H9 (cell line): Measurements from ENCODE around the gene GRID1. TPM values are rescaled to one million over a fixed set of nuclear protein-coding genes. Genes with fewer than 3 reads are reported as not detected.

Experiments used
- DNase-seq: peaks from one replicate; pipeline ENCODE4 v3.0.0-alpha.2; 2017
- H2AFZ ChIP-seq: one replicate; pipeline ENCODE4 v1.6.1; 2013; ENCODE audit warnings: mild to moderate bottlenecking, low read length, control low read depth, moderate library complexity
- H2AK5ac ChIP-seq: 2 replicates; pipeline ENCODE4 v1.6.1; 2013; ENCODE audit warnings: low read length, control low read depth, mixed read lengths; ENCODE audit not compliant: insufficient read length
- H2BK120ac ChIP-seq: one replicate; pipeline ENCODE4 v1.6.1; 2013; ENCODE audit warnings: low read depth, mild to moderate bottlenecking, low read length, control low read depth, inconsistent platforms; ENCODE audit not compliant: poor library complexity, severe bottlenecking
- H2BK12ac ChIP-seq: 2 replicates; pipeline ENCODE4 v1.6.1; 2013; ENCODE audit warnings: low read length, control low read depth, mixed read lengths, low read depth; ENCODE audit not compliant: insufficient read length
- H2BK15ac ChIP-seq: 2 replicates; pipeline ENCODE4 v1.6.1; 2013; ENCODE audit warnings: low read depth, low read length, control low read depth
- H2BK20ac ChIP-seq: one replicate; pipeline ENCODE4 v1.6.1; 2013; ENCODE audit warnings: low read depth, mild to moderate bottlenecking, low read length, control low read depth, inconsistent platforms; ENCODE audit not compliant: poor library complexity, severe bottlenecking
- H2BK5ac ChIP-seq: 2 replicates; pipeline ENCODE4 v1.6.1; 2013; ENCODE audit warnings: low read length, control low read depth, mixed read lengths; ENCODE audit not compliant: insufficient read length
- H3K14ac ChIP-seq: 2 replicates; pipeline ENCODE4 v1.6.1; 2013; ENCODE audit warnings: low read length, control low read depth; ENCODE audit not compliant: insufficient read depth
- H3K18ac ChIP-seq: 2 replicates; pipeline ENCODE4 v1.6.1; 2013; ENCODE audit warnings: low read depth, mild to moderate bottlenecking, mixed read lengths, low read length, control low read depth; ENCODE audit not compliant: insufficient read length
- H3K23ac ChIP-seq: 2 replicates; pipeline ENCODE4 v1.6.1; 2013; ENCODE audit warnings: low read length, control low read depth, mixed read lengths, low read depth; ENCODE audit not compliant: insufficient read length
- H3K23me2 ChIP-seq: 2 replicates; pipeline ENCODE4 v1.6.1; 2013; ENCODE audit warnings: low read depth, mild to moderate bottlenecking, mixed read lengths, low read length, control low read depth; ENCODE audit not compliant: insufficient read length, poor library complexity, severe bottlenecking
- H3K27ac ChIP-seq: 2 replicates; pipeline ENCODE4 v1.5.1; 2013; ENCODE audit warnings: low read length, control low read depth, mixed read lengths, low read depth; ENCODE audit not compliant: insufficient read length
- H3K27me3 ChIP-seq: 2 replicates; pipeline ENCODE4 v1.6.1; 2013; ENCODE audit warnings: low read length, control low read depth, inconsistent platforms; ENCODE audit not compliant: insufficient read depth
- H3K4ac ChIP-seq: 2 replicates; pipeline ENCODE4 v1.6.1; 2013; ENCODE audit warnings: low read depth, mild to moderate bottlenecking, control low read depth, inconsistent platforms, low read length, moderate library complexity
- H3K4me1 ChIP-seq: 2 replicates; pipeline ENCODE4 v1.6.1; 2013; ENCODE audit warnings: low read length, control low read depth, inconsistent platforms; ENCODE audit not compliant: insufficient read depth
- H3K4me2 ChIP-seq: 2 replicates; pipeline ENCODE4 v1.6.1; 2013; ENCODE audit warnings: low read length, control low read depth, mixed read lengths; ENCODE audit not compliant: insufficient read length, insufficient read depth
- H3K56ac ChIP-seq: 2 replicates; pipeline ENCODE4 v1.6.1; 2013; ENCODE audit warnings: low read depth, mild to moderate bottlenecking, mixed read lengths, low read length, control low read depth; ENCODE audit not compliant: insufficient read length
- H3K79me1 ChIP-seq: 2 replicates; pipeline ENCODE4 v1.6.1; 2013; ENCODE audit warnings: low read depth, mild to moderate bottlenecking, moderate library complexity, low read length, control low read depth, inconsistent platforms; ENCODE audit not compliant: insufficient read depth, poor library complexity, severe bottlenecking
- H3K79me2 ChIP-seq: 2 replicates; pipeline ENCODE4 v1.6.1; 2013; ENCODE audit warnings: low read length, control low read depth, inconsistent platforms; ENCODE audit not compliant: insufficient read depth
- H3K9ac ChIP-seq: 2 replicates; pipeline ENCODE4 v1.6.1; 2013; ENCODE audit warnings: low read length, control low read depth, mixed read lengths; ENCODE audit not compliant: insufficient read length; ENCODE audit errors: extremely low read depth
- H3K9me3 ChIP-seq: one replicate; pipeline ENCODE4 v1.6.1; 2013; ENCODE audit warnings: low read depth, low read length, inconsistent platforms; ENCODE audit not compliant: control insufficient read depth
- H3T11ph ChIP-seq: one replicate; pipeline ENCODE4 v1.6.1; 2013; ENCODE audit warnings: mild to moderate bottlenecking, low read length, control low read depth, inconsistent platforms
- H4K20me1 ChIP-seq: one replicate; pipeline ENCODE4 v1.6.1; 2013; ENCODE audit not compliant: control insufficient read depth, insufficient read length, insufficient read depth
- H4K5ac ChIP-seq: 2 replicates; pipeline ENCODE4 v1.6.1; 2013; ENCODE audit warnings: low read depth, mild to moderate bottlenecking, mixed read lengths, low read length, control low read depth; ENCODE audit not compliant: insufficient read length
- H4K8ac ChIP-seq: replicated peaks from 2 replicates; pipeline ENCODE4 v1.6.1; 2013; ENCODE audit warnings: low read length, control low read depth, mixed read lengths, low read depth; ENCODE audit not compliant: insufficient read length
- H4K91ac ChIP-seq: 2 replicates; pipeline ENCODE4 v1.6.1; 2013; ENCODE audit warnings: low read depth, mild to moderate bottlenecking, moderate library complexity, mixed read lengths, low read length, control low read depth; ENCODE audit not compliant: insufficient read length
- H3K27ac Mint-ChIP-seq, 3 experiments: 2 replicates in 2 of 3; 3 replicates in 1 of 3; pipeline ENCODE4 v1.8.0; 2020 to 2021; ENCODE audit warnings: mixed read lengths in 3 of 3, mild to moderate bottlenecking in 1 of 3, moderate library complexity in 1 of 3
- H3K27me3 Mint-ChIP-seq: 2 replicates; pipeline ENCODE4 v1.8.0; 2021; ENCODE audit warnings: low read depth, mild to moderate bottlenecking, moderate library complexity, mixed read lengths
- H3K36me3 Mint-ChIP-seq, 3 experiments: 2 replicates in 2 of 3; 3 replicates in 1 of 3; pipeline ENCODE4 v1.8.0; 2020 to 2021; ENCODE audit warnings: low read depth in 3 of 3, mixed read lengths in 3 of 3; ENCODE audit not compliant: insufficient read depth in 1 of 3
- H3K4me1 Mint-ChIP-seq, 2 experiments: 2 replicates each; pipeline ENCODE4 v1.8.0; 2020; ENCODE audit warnings: mixed read lengths in 2 of 2
- H3K4me3 Mint-ChIP-seq, 2 experiments: 2 replicates in 1 of 2; 3 replicates in 1 of 2; pipeline ENCODE4 v1.8.0; 2020 to 2021; ENCODE audit warnings: mild to moderate bottlenecking in 2 of 2, mixed read lengths in 2 of 2, moderate library complexity in 1 of 2
- H3K9me3 Mint-ChIP-seq, 2 experiments: 2 replicates in 1 of 2; 3 replicates in 1 of 2; pipeline ENCODE4 v1.8.0; 2020; ENCODE audit warnings: mild to moderate bottlenecking in 2 of 2, mixed read lengths in 2 of 2, moderate library complexity in 1 of 2
- WGBS: extraction: QIAGEN DNeasy Blood & Tissue Kit; methylation state at CpG from one replicate; pipeline ENCODE4 v1.1.7; 2013; ENCODE audit warnings: missing lambda C conversion rate, low lambda C conversion rate, mixed read lengths; ENCODE audit not compliant: insufficient read length; ENCODE audit errors: extremely low coverage; 5-methylcytosine and 5-hydroxymethylcytosine counted together
- total RNA-seq: library from RNA; stranded (reverse); gene quantifications from 2 replicates; pipeline ENCODE4 v1.2.1, GENCODE V29; 2021
- TF ChIP-seq, protein P1 (sequence below): fragments of 200-600 bp; sonication (generic); conservative IDR thresholded peaks from 3 replicates; pipeline ENCODE4 v1.8.0; 2021; ENCODE audit warnings: antibody characterized with exemption, mild to moderate bottlenecking

Gene GRID1
- total RNA-seq, 1 experiment from 2014 or later = 0.35 TPM

DNA sequence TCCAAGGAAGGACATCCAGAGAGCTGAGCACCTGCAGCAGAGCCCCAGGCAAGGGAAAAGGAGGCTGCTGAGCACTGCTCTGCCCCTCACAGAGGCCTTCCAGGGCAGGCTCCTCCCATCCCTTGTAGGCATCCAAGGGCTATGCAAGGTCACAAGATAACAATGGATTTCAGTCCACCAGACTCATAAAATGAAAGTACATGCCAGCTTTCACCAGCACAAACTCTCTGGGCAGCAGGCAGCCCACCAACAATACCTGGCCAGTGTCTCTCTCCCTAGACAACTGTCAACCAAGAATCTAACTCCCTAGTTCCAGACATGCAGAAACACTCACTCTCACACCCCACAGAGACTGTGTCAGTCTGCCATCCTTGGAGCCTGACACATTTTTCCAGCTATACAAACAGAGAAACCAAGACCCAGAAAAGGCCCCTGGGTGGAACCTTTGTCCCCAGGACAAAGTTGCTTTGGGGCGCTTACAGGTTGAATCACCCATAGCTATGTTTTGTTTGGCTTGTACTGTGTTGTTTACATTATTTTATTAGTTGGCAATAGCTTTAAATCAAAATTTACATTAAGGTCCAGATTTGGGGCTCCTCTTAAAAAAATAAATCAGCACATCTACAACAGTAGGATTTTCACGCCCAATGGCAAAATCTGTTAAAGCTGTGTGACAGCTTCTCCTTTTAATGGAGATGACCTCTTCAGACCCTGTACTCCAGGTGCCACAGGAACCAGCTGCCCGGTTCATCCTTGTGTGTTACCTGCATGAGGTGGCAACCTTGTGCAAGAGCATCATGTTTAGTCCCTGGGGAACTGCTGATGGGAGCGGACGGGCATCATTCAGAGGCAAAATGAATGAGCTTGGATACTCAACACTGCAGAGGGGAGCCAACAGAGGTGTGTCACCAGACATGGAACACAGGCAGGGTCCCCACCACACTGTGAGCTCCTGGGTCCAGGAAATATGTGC, 5.2 kb downstream of the GRID1 start:
- H3K4me2 ChIP-seq = no peak overlapping the region

More for the DNA sequence above, 5.2 kb downstream of the GRID1 start:
- H4K20me1 ChIP-seq = peaks cover 5% of the 10 kb centered on the region
- no peak overlapping the region for H4K5ac ChIP-seq
- no peaks in the 10 kb centered on the region for H3K9me3 ChIP-seq
- H3K4ac ChIP-seq = no peak overlapping the region
- H2BK20ac ChIP-seq = no peak overlapping the region
- H3K4me3 Mint-ChIP-seq = no peak overlapping the region
- no CpG with 5 or more reads among the region's 5 CpGs for WGBS
- TF ChIP-seq, protein P1, sequence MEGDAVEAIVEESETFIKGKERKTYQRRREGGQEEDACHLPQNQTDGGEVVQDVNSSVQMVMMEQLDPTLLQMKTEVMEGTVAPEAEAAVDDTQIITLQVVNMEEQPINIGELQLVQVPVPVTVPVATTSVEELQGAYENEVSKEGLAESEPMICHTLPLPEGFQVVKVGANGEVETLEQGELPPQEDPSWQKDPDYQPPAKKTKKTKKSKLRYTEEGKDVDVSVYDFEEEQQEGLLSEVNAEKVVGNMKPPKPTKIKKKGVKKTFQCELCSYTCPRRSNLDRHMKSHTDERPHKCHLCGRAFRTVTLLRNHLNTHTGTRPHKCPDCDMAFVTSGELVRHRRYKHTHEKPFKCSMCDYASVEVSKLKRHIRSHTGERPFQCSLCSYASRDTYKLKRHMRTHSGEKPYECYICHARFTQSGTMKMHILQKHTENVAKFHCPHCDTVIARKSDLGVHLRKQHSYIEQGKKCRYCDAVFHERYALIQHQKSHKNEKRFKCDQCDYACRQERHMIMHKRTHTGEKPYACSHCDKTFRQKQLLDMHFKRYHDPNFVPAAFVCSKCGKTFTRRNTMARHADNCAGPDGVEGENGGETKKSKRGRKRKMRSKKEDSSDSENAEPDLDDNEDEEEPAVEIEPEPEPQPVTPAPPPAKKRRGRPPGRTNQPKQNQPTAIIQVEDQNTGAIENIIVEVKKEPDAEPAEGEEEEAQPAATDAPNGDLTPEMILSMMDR = no peak
- H2BK15ac ChIP-seq = no peak overlapping the region
- H3K4me1 Mint-ChIP-seq = peaks cover 15 to 25% of the 10 kb centered on the region in 2 experiments
- H3K36me3 Mint-ChIP-seq = no peaks in the 10 kb centered on the region
- no peak overlapping the region for H4K91ac ChIP-seq
- no peak overlapping the region for H2BK5ac ChIP-seq
- no peaks in the 10 kb centered on the region for H3K79me2 ChIP-seq
- H2BK12ac ChIP-seq = no peak overlapping the region
- no peak overlapping the region for H3T11ph ChIP-seq
- H3K79me1 ChIP-seq = no peaks in the 10 kb centered on the region
- peaks cover 0 to 2% of the 10 kb centered on the region in 2 experiments; a peak in 1 of 5 replicates for H3K9me3 Mint-ChIP-seq
- H3K27me3 ChIP-seq = peaks cover 38% of the 10 kb centered on the region
- H3K27ac Mint-ChIP-seq = no peak overlapping the region
- no peak overlapping the region for H3K27ac ChIP-seq
- H3K18ac ChIP-seq = no peak overlapping the region
- H3K14ac ChIP-seq = no peak overlapping the region
- no peak overlapping the region for H3K9ac ChIP-seq
- peaks cover 13% of the 10 kb centered on the region for H3K23me2 ChIP-seq
- no peak overlapping the region for H2AK5ac ChIP-seq
- no peak overlapping the region for H3K23ac ChIP-seq
- no peaks in the 10 kb centered on the region for H3K4me1 ChIP-seq
- H4K8ac ChIP-seq = no peak overlapping the region
- H3K56ac ChIP-seq = no peak overlapping the region
- H2AFZ ChIP-seq = no peak overlapping the region
- DNase-seq = peak; percentile 23
- no peak overlapping the region for H2BK120ac ChIP-seq
- peaks cover 82% of the 10 kb centered on the region for H3K27me3 Mint-ChIP-seq
